HEK293 (cell line): ENCODE measurements around the gene MTLN.
A peak's percentile ranks its signal among the peaks of the same experiment; 100 is the strongest.

ENCODE experiments used
- CTCF ChIA-PET: fragments of 350-600 bp; formaldehyde crosslinking; extraction: SDS; loops from one replicate; lab custom pipeline; 2021; ENCODE audit warnings: antibody characterized with exemption; lab: Yijun Ruan, JAX
- POLR2A ChIA-PET: fragments of 300-600 bp; formaldehyde crosslinking; extraction: SDS; loops from one replicate; lab custom pipeline; 2020; ENCODE audit warnings: antibody characterized with exemption, inconsistent platforms; lab: Yijun Ruan, JAX
- H3K27ac ChIP-seq: fragments of 200-500 bp; sonication (Bioruptor generic); 2 replicates; pipeline ENCODE4 v1.5.1; 2014; ENCODE audit warnings: low read depth, low read length, control low read depth, inconsistent platforms; ENCODE audit errors: extremely low read depth
- H3K36me3 ChIP-seq, 2 experiments: fragments of 200-500 bp in 1 of 2; sonication (Bioruptor generic) in 1 of 2; 1 replicate in 1 of 2; 2 replicates in 1 of 2; pipeline ENCODE4 v1.5.1; 2014 to 2017; ENCODE audit warnings: inconsistent platforms in 2 of 2, low read length in 2 of 2; ENCODE audit not compliant: control insufficient read depth in 2 of 2, insufficient read depth in 1 of 2
- H3K4me1 ChIP-seq: fragments of 200-500 bp; sonication (Bioruptor generic); 2 replicates; pipeline ENCODE4 v1.5.1; 2014; ENCODE audit warnings: mild to moderate bottlenecking, low read length, inconsistent platforms; ENCODE audit not compliant: control insufficient read depth, insufficient read depth
- H3K4me3 ChIP-seq: 2 replicates; pipeline ENCODE4 v1.5.1; 2011; ENCODE audit warnings: low read depth, mild to moderate bottlenecking, control low read depth, low read length, moderate library complexity
- H3K9me3 ChIP-seq: fragments of 200-500 bp; sonication (Bioruptor generic); 2 replicates; pipeline ENCODE4 v1.5.1; 2014; ENCODE audit warnings: low read depth, low read length, inconsistent platforms; ENCODE audit not compliant: control insufficient read depth, insufficient read depth
- CTCF ChIP-seq: fragments of 450-650 bp; formaldehyde crosslinking; IDR thresholded peaks from 2 replicates; pipeline ENCODE4 v1.5.1; 2016; ENCODE audit warnings: missing biosample characterization, missing genetic modification characterization
- GLI4 ChIP-seq: fragments of 450-650 bp; formaldehyde crosslinking; IDR thresholded peaks from 2 replicates; pipeline ENCODE4 v1.5.1; 2016; ENCODE audit warnings: missing biosample characterization, missing genetic modification characterization
- KLF7 ChIP-seq: fragments of 450-650 bp; formaldehyde crosslinking; IDR thresholded peaks from 2 replicates; pipeline ENCODE4 v1.5.1; 2016; ENCODE audit warnings: missing biosample characterization, missing genetic modification characterization, borderline replicate concordance
- KLF8 ChIP-seq: fragments of 450-650 bp; formaldehyde crosslinking; IDR thresholded peaks from 2 replicates; pipeline ENCODE4 v1.5.1; 2016; ENCODE audit warnings: missing biosample characterization, missing genetic modification characterization
- PRDM4 ChIP-seq: fragments of 450-650 bp; formaldehyde crosslinking; IDR thresholded peaks from 2 replicates; pipeline ENCODE4 v1.5.1; 2017; ENCODE audit warnings: missing biosample characterization, missing genetic modification characterization
- SP2 ChIP-seq: fragments of 450-650 bp; formaldehyde crosslinking; IDR thresholded peaks from 2 replicates; pipeline ENCODE4 v1.5.1; 2016; ENCODE audit warnings: missing biosample characterization, missing genetic modification characterization
- TRIM28 ChIP-seq: IDR thresholded peaks from 2 replicates; pipeline ENCODE4 v1.6.1; 2011; ENCODE audit warnings: low read length, control low read depth, borderline replicate concordance
- YY1 ChIP-seq: fragments of 450-650 bp; formaldehyde crosslinking; IDR thresholded peaks from 2 replicates; pipeline ENCODE4 v1.5.1; 2018; ENCODE audit warnings: missing biosample characterization, missing genetic modification characterization
- ZBTB17 ChIP-seq: fragments of 450-650 bp; formaldehyde crosslinking; IDR thresholded peaks from 2 replicates; pipeline ENCODE4 v1.5.1; 2016; ENCODE audit warnings: missing biosample characterization, missing genetic modification characterization
- ZBTB20 ChIP-seq: fragments of 450-650 bp; formaldehyde crosslinking; IDR thresholded peaks from 2 replicates; pipeline ENCODE4 v1.5.1; 2016; ENCODE audit warnings: missing biosample characterization, missing genetic modification characterization
- ZBTB26 ChIP-seq: fragments of 450-650 bp; formaldehyde crosslinking; optimal IDR thresholded peaks from 2 replicates; pipeline ENCODE3; 2016; ENCODE audit warnings: missing biosample characterization, mild to moderate bottlenecking, missing genetic modification characterization
- ZEB2 ChIP-seq: fragments of 450-650 bp; formaldehyde crosslinking; IDR thresholded peaks from 2 replicates; pipeline ENCODE4 v1.5.1; 2016; ENCODE audit warnings: missing biosample characterization, missing genetic modification characterization
- ZNF114 ChIP-seq: fragments of 450-650 bp; formaldehyde crosslinking; IDR thresholded peaks from 2 replicates; pipeline ENCODE4 v1.5.0; 2017; ENCODE audit warnings: missing biosample characterization, missing genetic modification characterization
- ZNF248 ChIP-seq: fragments of 450-650 bp; formaldehyde crosslinking; IDR thresholded peaks from 2 replicates; pipeline ENCODE4 v1.5.1; 2017; ENCODE audit warnings: missing biosample characterization, missing genetic modification characterization
- ZNF26 ChIP-seq: fragments of 450-650 bp; formaldehyde crosslinking; IDR thresholded peaks from 2 replicates; pipeline ENCODE4 v1.5.1; 2016; ENCODE audit warnings: missing biosample characterization, missing genetic modification characterization
- ZNF394 ChIP-seq: fragments of 450-650 bp; formaldehyde crosslinking; IDR thresholded peaks from 2 replicates; pipeline ENCODE4 v1.5.1; 2016; ENCODE audit warnings: missing biosample characterization, missing genetic modification characterization, mild to moderate bottlenecking, moderate library complexity, borderline replicate concordance
- ZNF473 ChIP-seq: fragments of 450-650 bp; formaldehyde crosslinking; IDR thresholded peaks from 2 replicates; pipeline ENCODE4 v1.5.1; 2017; ENCODE audit warnings: missing biosample characterization, missing genetic modification characterization
- ZNF518A ChIP-seq: fragments of 450-650 bp; formaldehyde crosslinking; conservative IDR thresholded peaks from 2 replicates; pipeline ENCODE4 v1.5.1; 2016; ENCODE audit warnings: low read depth, missing biosample characterization, missing genetic modification characterization
- ZNF580 ChIP-seq: fragments of 450-650 bp; formaldehyde crosslinking; IDR thresholded peaks from 2 replicates; pipeline ENCODE4 v1.5.1; 2016; ENCODE audit warnings: missing biosample characterization, missing genetic modification characterization
- ZNF600 ChIP-seq: fragments of 450-650 bp; formaldehyde crosslinking; IDR thresholded peaks from 2 replicates; pipeline ENCODE4 v1.5.1; 2016; ENCODE audit warnings: missing biosample characterization, missing genetic modification characterization
- ZNF660 ChIP-seq: fragments of 450-650 bp; IDR thresholded peaks from 2 replicates; pipeline ENCODE4 v1.5.1; 2018; ENCODE audit warnings: missing biosample characterization, mild to moderate bottlenecking, missing genetic modification characterization
- ZXDB ChIP-seq: fragments of 450-650 bp; formaldehyde crosslinking; IDR thresholded peaks from 2 replicates; pipeline ENCODE4 v1.5.1; 2016; ENCODE audit warnings: missing biosample characterization, missing genetic modification characterization

The MTLN gene

GRCh38 chr2:110211938-110212858, at the start of gene MTLN:
MTLN (minus strand) TSS chr2:110212547; CDS start chr2:110212525, 22 bp downstream.
- Histone ChIP-seq H3K4me3 (peak within 1 kb of the TSS; percentile 84), H3K36me3 (peaks cover 0 to 22% of the 10 kb centered on the region in 2 experiments; a peak in 1 of 3 replicates), H3K9me3 (no peaks in the 10 kb centered on the region), H3K27ac (peak within 1 kb of the TSS; percentile 73), H3K4me1 (no peaks in the 10 kb centered on the region)
- POLR2A ChIA-PET, result interaction anchor here (0.5 kb wide), 1 partner anchor 34 kb away, joined by 3 read pairs; no protein-coding TSS in a partner anchor
- CTCF ChIA-PET, result no interaction called here
- TF ChIP-seq ZBTB17 (tag by site-specific recombination) (peak; percentile 50), ZNF518A (tag by site-specific recombination) (0 out of 2 replicates have a peak, but pooled peaks have one; percentile 11), ZNF600 (tag by site-specific recombination) (peak; percentile 74), ZEB2 (peak; percentile 46; the same call in 1 of the 2 replicates), CTCF (tag by site-specific recombination) (peak; percentile 47; the same call in 1 of the 2 replicates), ZNF473 (tag by site-specific recombination) (no peak), ZNF580 (tag by site-specific recombination) (no peak), ZBTB26 (tag by site-specific recombination) (peak; percentile 87), GLI4 (peak; percentile 48; the same call in 1 of the 2 replicates), ZNF248 (tag by site-specific recombination) (no peak), ZBTB20 (peak; percentile 62), ZNF394 (tag by site-specific recombination) (0 out of 2 replicates have a peak, but pooled peaks have one; percentile 17), ZNF26 (tag by site-specific recombination) (no peak), YY1 (tag by site-specific recombination) (peak; percentile 94), TRIM28 (0 out of 2 replicates have a peak, but pooled peaks have one; percentile 46), KLF8 (tag by site-specific recombination) (peak; percentile 61; the same call in 1 of the 2 replicates), PRDM4 (peak; percentile 85), KLF7 (tag by site-specific recombination) (peak; percentile 53; the same call in 1 of the 2 replicates), ZNF660 (tag by site-specific recombination) (peak; percentile 36; the same call in 1 of the 2 replicates), ZNF114 (tag by site-specific recombination) (no peak), SP2 (no peak), ZXDB (tag by site-specific recombination) (peak; percentile 63)
